IMR-90 (cell line): ENCODE results near the gene CYB561D2. TPM values are rescaled to one million over a fixed set of nuclear protein-coding genes. Genes with fewer than 3 reads are reported as not detected.

Experiments used
- ATAC-seq: fragments of 200-7000 bp; cut with Tn5 transposase; 2 replicates; pipeline ENCODE4 v1.9.1; 2020; ENCODE audit warnings: low read depth, mild to moderate bottlenecking, moderate library complexity
- BruUV-seq: library from RNA; stranded (reverse); fragments of 400-500 nt; replicated peaks from 2 replicates; lab custom pipeline; 2021; lab: Mats Ljungman, UMichigan
- CTCF ChIA-PET: fragments of 300-600 bp; formaldehyde crosslinking; extraction: SDS; loops from one replicate; lab custom pipeline; 2021; ENCODE audit warnings: antibody characterized with exemption; lab: Yijun Ruan, JAX
- POLR2A ChIA-PET: fragments of 300-600 bp; sonication (Branson Sonifier 250); formaldehyde crosslinking; loops from one replicate; lab custom pipeline; 2022; ENCODE audit warnings: antibody characterized with exemption; ENCODE audit not compliant: unreplicated experiment; lab: Charles Lee
- DNase-seq: peaks from one replicate; pipeline ENCODE4 v3.0.0; 2013
- H2AFZ ChIP-seq: replicated peaks from 2 replicates; pipeline ENCODE3; 2013; ENCODE audit warnings: low read length, mild to moderate bottlenecking; ENCODE audit not compliant: poor library complexity
- H2AK5ac ChIP-seq: 2 replicates; pipeline ENCODE4 v1.6.1; 2013; ENCODE audit warnings: low read depth, low read length, inconsistent platforms
- H2AK9ac ChIP-seq: replicated peaks from 2 replicates; pipeline ENCODE3; 2013; ENCODE audit warnings: mild to moderate bottlenecking, low read depth, low read length, moderate library complexity; ENCODE audit not compliant: poor library complexity
- H2BK120ac ChIP-seq: 2 replicates; pipeline ENCODE4 v1.6.1; 2013; ENCODE audit warnings: low read depth, low read length, inconsistent platforms
- H2BK15ac ChIP-seq: 3 replicates; pipeline ENCODE4 v1.6.1; 2013; ENCODE audit warnings: low read depth, low read length, inconsistent platforms
- H2BK20ac ChIP-seq: 2 replicates; pipeline ENCODE4 v1.6.1; 2013; ENCODE audit warnings: low read depth, mild to moderate bottlenecking, inconsistent platforms, low read length, moderate library complexity
- H2BK5ac ChIP-seq: 2 replicates; pipeline ENCODE4 v1.6.1; 2013; ENCODE audit warnings: mild to moderate bottlenecking, low read depth, low read length, inconsistent platforms; ENCODE audit not compliant: poor library complexity, severe bottlenecking
- H3K14ac ChIP-seq: replicated peaks from 2 replicates; pipeline ENCODE4 v1.6.1; 2013; ENCODE audit warnings: low read depth, low read length, inconsistent platforms
- H3K18ac ChIP-seq: 2 replicates; pipeline ENCODE4 v1.6.1; 2013; ENCODE audit warnings: low read depth, low read length, control low read depth
- H3K23ac ChIP-seq: 2 replicates; pipeline ENCODE4 v1.6.1; 2013; ENCODE audit warnings: low read depth, low read length, inconsistent platforms
- H3K27ac ChIP-seq: 2 replicates; pipeline ENCODE4 v1.5.1; 2013; ENCODE audit warnings: mild to moderate bottlenecking, control low read depth, low read length; ENCODE audit not compliant: insufficient read depth
- H3K27me3 ChIP-seq: 2 replicates; pipeline ENCODE4 v1.6.1; 2013; ENCODE audit warnings: low read length; ENCODE audit not compliant: control insufficient read depth, insufficient read depth
- H3K36me3 ChIP-seq: 2 replicates; pipeline ENCODE4 v1.6.1; 2013; ENCODE audit warnings: low read length, mixed read lengths; ENCODE audit not compliant: control insufficient read depth, insufficient read depth
- H3K4ac ChIP-seq: 2 replicates; pipeline ENCODE4 v1.6.1; 2013; ENCODE audit warnings: low read depth, low read length, inconsistent platforms
- H3K4me1 ChIP-seq: 2 replicates; pipeline ENCODE4 v1.6.1; 2013; ENCODE audit warnings: low read length, mixed read lengths; ENCODE audit not compliant: control insufficient read depth, insufficient read depth
- H3K4me2 ChIP-seq: 2 replicates; pipeline ENCODE4 v1.6.1; 2013; ENCODE audit warnings: low read depth, mild to moderate bottlenecking, control low read depth, low read length, moderate library complexity
- H3K4me3 ChIP-seq: 2 replicates; pipeline ENCODE4 v1.5.1; 2013; ENCODE audit warnings: low read depth, mild to moderate bottlenecking, control low read depth, low read length, moderate library complexity; ENCODE audit not compliant: insufficient read depth
- H3K56ac ChIP-seq: 2 replicates; pipeline ENCODE4 v1.6.1; 2013; ENCODE audit warnings: low read length, inconsistent platforms; ENCODE audit not compliant: insufficient read depth; ENCODE audit errors: extremely low read depth
- H3K79me1 ChIP-seq, 2 experiments: 2 replicates each; pipeline ENCODE4 v1.6.1; 2013; ENCODE audit warnings: low read length in 2 of 2, inconsistent platforms in 1 of 2, low read depth in 1 of 2
- H3K9ac ChIP-seq: 2 replicates; pipeline ENCODE4 v1.6.1; 2013; ENCODE audit warnings: low read depth, low read length, control low read depth
- H3K9me1 ChIP-seq: 2 replicates; pipeline ENCODE4 v1.6.1; 2013; ENCODE audit warnings: low read length, inconsistent platforms; ENCODE audit not compliant: insufficient read depth
- H3K9me3 ChIP-seq: 2 replicates; pipeline ENCODE4 v1.6.1; 2013; ENCODE audit warnings: low read length; ENCODE audit not compliant: control insufficient read depth, insufficient read depth
- H4K20me1 ChIP-seq: 2 replicates; pipeline ENCODE4 v1.6.1; 2013; ENCODE audit warnings: low read length, inconsistent platforms; ENCODE audit not compliant: insufficient read depth
- H4K5ac ChIP-seq: 2 replicates; pipeline ENCODE4 v1.6.1; 2013; ENCODE audit warnings: mild to moderate bottlenecking, low read depth, low read length, control low read depth
- H4K8ac ChIP-seq, 2 experiments: 2 replicates each; pipeline ENCODE4 v1.6.1; 2013; ENCODE audit warnings: low read depth in 2 of 2, low read length in 2 of 2, control low read depth in 1 of 2, inconsistent platforms in 1 of 2
- H4K91ac ChIP-seq: 2 replicates; pipeline ENCODE4 v1.6.1; 2013; ENCODE audit warnings: low read depth, low read length, inconsistent platforms; ENCODE audit not compliant: insufficient read depth
- BHLHE40 ChIP-seq: fragments of 150-350 bp; IDR thresholded peaks from 2 replicates; pipeline ENCODE4 v1.6.1; 2016; ENCODE audit warnings: mild to moderate bottlenecking, low read depth, low read length
- CEBPB ChIP-seq: IDR thresholded peaks from 2 replicates; pipeline ENCODE4 v1.6.1; 2012; ENCODE audit warnings: low read depth, low read length, improper control_type of control experiment
- CHD1 ChIP-seq: IDR thresholded peaks from 2 replicates; pipeline ENCODE4 v1.6.1; 2012; ENCODE audit warnings: low read depth, low read length, improper control_type of control experiment
- CTCF ChIP-seq: conservative IDR thresholded peaks from 2 replicates; pipeline ENCODE4 v1.5.1; 2012; ENCODE audit warnings: mild to moderate bottlenecking, low read depth, low read length, improper control_type of control experiment
- ELK1 ChIP-seq: fragments of 150-350 bp; IDR thresholded peaks from 2 replicates; pipeline ENCODE4 v1.6.1; 2016; ENCODE audit warnings: low read depth, mild to moderate bottlenecking, low read length, moderate library complexity, borderline replicate concordance
- FOS ChIP-seq: fragments of 150-350 bp; IDR thresholded peaks from 2 replicates; pipeline ENCODE4 v1.6.1; 2016; ENCODE audit warnings: low read depth, low read length
- MAFK ChIP-seq: IDR thresholded peaks from 2 replicates; pipeline ENCODE4 v1.6.1; 2012; ENCODE audit warnings: low read depth, low read length, improper control_type of control experiment
- MAZ ChIP-seq: IDR thresholded peaks from 2 replicates; pipeline ENCODE4 v1.6.1; 2012; ENCODE audit warnings: low read depth, mild to moderate bottlenecking, low read length, improper control_type of control experiment, moderate library complexity, borderline replicate concordance
- MXI1 ChIP-seq: IDR thresholded peaks from 2 replicates; pipeline ENCODE4 v1.6.1; 2012; ENCODE audit warnings: low read depth, mild to moderate bottlenecking, low read length, moderate library complexity, borderline replicate concordance
- POLR2A ChIP-seq: IDR thresholded peaks from 2 replicates; pipeline ENCODE4 v1.6.1; 2012; ENCODE audit warnings: mild to moderate bottlenecking, low read depth, low read length
- RAD21 ChIP-seq: IDR thresholded peaks from 2 replicates; pipeline ENCODE4 v1.6.1; 2012; ENCODE audit warnings: low read length, improper control_type of control experiment
- RCOR1 ChIP-seq: IDR thresholded peaks from 2 replicates; pipeline ENCODE4 v1.6.1; 2012; ENCODE audit warnings: mild to moderate bottlenecking, low read length, improper control_type of control experiment; ENCODE audit not compliant: insufficient replicate concordance
- RFX5 ChIP-seq: IDR thresholded peaks from 2 replicates; pipeline ENCODE4 v1.8.0; 2012; ENCODE audit warnings: low read depth, mild to moderate bottlenecking, low read length, moderate library complexity
- SMC3 ChIP-seq: fragments of 150-350 bp; IDR thresholded peaks from 2 replicates; pipeline ENCODE4 v1.6.1; 2016; ENCODE audit warnings: low read depth, mild to moderate bottlenecking, antibody characterized with exemption, low read length, moderate library complexity
- USF2 ChIP-seq: fragments of 150-350 bp; IDR thresholded peaks from 2 replicates; pipeline ENCODE4 v1.6.1; 2017; ENCODE audit warnings: mild to moderate bottlenecking, antibody characterized with exemption, low read length, low read depth
- dilution Hi-C: fragments of 300-500 bp; cut with HindIII; formaldehyde crosslinking; loops from one replicate; pipeline ENCODE4 v1.14.3; 2018; ENCODE audit warnings: low sequenced_read_pairs; ENCODE audit not compliant: unreplicated experiment
- in situ Hi-C: fragments of 300-500 bp; cut with MboI; formaldehyde crosslinking; loops from 3 replicates; pipeline ENCODE4 v1.14.3; 2019; ENCODE audit warnings: low sequenced_read_pairs, inconsistent platforms, mixed read lengths
- intact Hi-C: fragments of 100-400 bp; cut with micrococcal nuclease; formaldehyde crosslinking; loops from 2 replicates; pipeline ENCODE4 v1.10.0; 2022
- polyA plus RNA-seq, 3 experiments: library from polyadenylated mRNA; depleted of rRNA; stranded (reverse); fragments of >200 nt; gene quantifications; 2 replicates each; pipeline ENCODE4 v1.2.3, GENCODE V29; 2012; ENCODE audit warnings: low replicate concordance in 1 of 3
- total RNA-seq: library from RNA; depleted of rRNA; stranded (reverse); fragments of >200 nt; gene quantifications from 2 replicates; pipeline ENCODE4 v1.2.3, GENCODE V29; 2012

Gene CYB561D2
- total and polyA plus RNA-seq, 2 of the 4 experiments (the other 2 are of a cell fraction), result 29.2 to 31.7 TPM

GRCh38 chr3:50304601-50305000 is 46.1 kb upstream of the CYB561D2 start:
- Histone ChIP-seq H3K27ac (no peak overlapping the region), H3K18ac (no peak overlapping the region), H3K27me3 (no peaks in the 10 kb centered on the region), H2AFZ (peak overlapping the region; percentile 21), H4K5ac (no peak overlapping the region), H3K4me2 (no peak overlapping the region), H4K20me1 (no peaks in the 10 kb centered on the region), H3K9ac (no peak overlapping the region), H3K4me1 (peaks cover 8% of the 10 kb centered on the region), H3K9me3 (peaks cover 6% of the 10 kb centered on the region; the same call in 1 of the 2 replicates), H3K4ac (no peak overlapping the region), H4K91ac (no peak overlapping the region), H3K56ac (no peak overlapping the region), H3K23ac (no peak overlapping the region), H3K4me3 (no peak overlapping the region), H2AK5ac (no peak overlapping the region), H2BK5ac (no peak overlapping the region), H3K36me3 (no peaks in the 10 kb centered on the region), H2BK15ac (no peak overlapping the region), H4K8ac (no peak overlapping the region), H3K9me1 (peaks cover 14% of the 10 kb centered on the region), H2BK20ac (no peak overlapping the region), H3K14ac (no peak overlapping the region), H3K79me1 (peaks cover 9 to 18% of the 10 kb centered on the region in 2 experiments; a peak in 3 of 4 replicates), H2AK9ac (no peak overlapping the region), H2BK120ac (no peak overlapping the region)
- in situ Hi-C loops (no loop called here), intact Hi-C loops (no loop called here), dilution Hi-C loops (no loop called here)
- ATAC-seq, result no peak
- POLR2A ChIA-PET, result no interaction called here
- CTCF ChIA-PET, result interaction anchor here (0.6 kb wide), 1 partner anchor 304 kb away, joined by 3 read pairs; no protein-coding TSS in a partner anchor
- TF ChIP-seq RFX5 (no peak), ELK1 (no peak), MAFK (no peak), RAD21 (no peak), USF2 (no peak), MXI1 (no peak), CEBPB (no peak), BHLHE40 (no peak), POLR2A (no peak), MAZ (no peak), FOS (no peak), RCOR1 (no peak), CHD1 (no peak), CTCF (no peak), SMC3 (no peak)
- BruUV-seq, result no TSS peak
- peak; percentile 74 for DNase-seq
